H1 (cell line): Measurements from ENCODE around the gene MRPL33. TPM values are rescaled to one million over a fixed set of nuclear protein-coding genes. Genes with fewer than 3 reads are reported as not detected.

ENCODE experiments used
- CTCF ChIA-PET: fragments of 300-600 bp; sonication (Branson Sonifier 250); formaldehyde crosslinking; loops from one replicate; lab custom pipeline; 2021; ENCODE audit not compliant: partially characterized antibody; lab: Charles Lee
- POLR2A ChIA-PET: fragments of 300-600 bp; sonication (Branson Sonifier 250); formaldehyde crosslinking; loops from one replicate; lab custom pipeline; 2021; ENCODE audit warnings: inconsistent platforms; ENCODE audit not compliant: partially characterized antibody; lab: Charles Lee
- DNase-seq, 2 experiments: peaks; one replicate each; pipeline versions ENCODE4 v3.0.0 to v3.0.0-alpha.2; 2010 to 2022; ENCODE audit warnings: low spot score in 2 of 2, low read depth in 1 of 2, mixed read lengths in 1 of 2
- FAIRE-seq: peaks from 2 replicates; lab custom pipeline; 2011; peaks lifted over from hg19 to GRCh38; lab: Jason Lieb, UNC
- H2AFZ ChIP-seq: 2 replicates; pipeline ENCODE4 v1.8.1; 2012; ENCODE audit warnings: low read length, inconsistent platforms
- H2AK5ac ChIP-seq: 2 replicates; pipeline ENCODE4 v1.6.1; 2013; ENCODE audit warnings: low read depth, low read length
- H2BK120ac ChIP-seq: replicated peaks from 2 replicates; pipeline ENCODE3; 2013; ENCODE audit warnings: low read depth, low read length, inconsistent platforms
- H2BK12ac ChIP-seq: 2 replicates; pipeline ENCODE4 v1.6.1; 2013; ENCODE audit warnings: low read depth, low read length
- H2BK15ac ChIP-seq: 2 replicates; pipeline ENCODE4 v1.6.1; 2013; ENCODE audit warnings: low read length
- H2BK20ac ChIP-seq: 2 replicates; pipeline ENCODE4 v1.6.1; 2013; ENCODE audit warnings: low read length
- H2BK5ac ChIP-seq: 2 replicates; pipeline ENCODE4 v1.6.1; 2013; ENCODE audit warnings: low read depth, low read length
- H3K14ac ChIP-seq: 2 replicates; pipeline ENCODE4 v1.6.1; 2013; ENCODE audit warnings: inconsistent platforms; ENCODE audit not compliant: insufficient read length
- H3K18ac ChIP-seq: 2 replicates; pipeline ENCODE4 v1.6.1; 2013; ENCODE audit warnings: low read length; ENCODE audit errors: extremely low read depth
- H3K23ac ChIP-seq: 2 replicates; pipeline ENCODE4 v1.6.1; 2013; ENCODE audit warnings: inconsistent platforms; ENCODE audit not compliant: insufficient read length
- H3K23me2 ChIP-seq: 2 replicates; pipeline ENCODE4 v1.6.1; 2013; ENCODE audit warnings: low read depth, low read length
- H3K27ac ChIP-seq: 2 replicates; pipeline ENCODE4 v1.6.1; 2011; ENCODE audit warnings: low read depth, low read length, inconsistent platforms
- H3K27me3 ChIP-seq, 4 experiments: replicated peaks in 1 of 4; 1 replicate in 1 of 4; 2 replicates in 3 of 4; pipeline versions ENCODE4 v1.6.1 to v1.8.1; 2011 to 2013; ENCODE audit warnings: low read length in 3 of 4, mild to moderate bottlenecking in 3 of 4, inconsistent platforms in 2 of 4, mixed read lengths in 2 of 4, moderate library complexity in 1 of 4; ENCODE audit not compliant: control insufficient read depth in 3 of 4, insufficient read depth in 3 of 4; ENCODE audit errors: extremely low read depth in 1 of 4
- H3K36me3 ChIP-seq, 4 experiments: 2 replicates each; pipeline versions ENCODE4 v1.6.1 to v1.8.1; 2011 to 2013; ENCODE audit warnings: mild to moderate bottlenecking in 4 of 4, low read length in 3 of 4, moderate library complexity in 2 of 4, control low read depth in 1 of 4, inconsistent platforms in 1 of 4; ENCODE audit not compliant: insufficient read depth in 4 of 4, control insufficient read depth in 2 of 4
- H3K4ac ChIP-seq: replicated peaks from 2 replicates; pipeline ENCODE3; 2013; ENCODE audit warnings: low read length, low read depth, mixed read lengths, inconsistent platforms; ENCODE audit not compliant: insufficient read length
- H3K4me1 ChIP-seq, 4 experiments: replicated peaks in 1 of 4; 1 replicate in 1 of 4; 2 replicates in 3 of 4; pipeline versions ENCODE4 v1.6.1 to v1.8.1; 2011 to 2013; ENCODE audit warnings: low read length in 3 of 4, inconsistent platforms in 2 of 4, mixed read lengths in 1 of 4; ENCODE audit not compliant: insufficient read depth in 4 of 4, control insufficient read depth in 3 of 4
- H3K4me2 ChIP-seq, 2 experiments: 2 replicates each; pipeline versions ENCODE4 v1.6.1 to v1.8.1; 2011 to 2013; ENCODE audit warnings: low read depth in 2 of 2, low read length in 2 of 2, control low read depth in 1 of 2, inconsistent platforms in 1 of 2, mild to moderate bottlenecking in 1 of 2; ENCODE audit not compliant: insufficient read depth in 1 of 2
- H3K4me3 ChIP-seq, 4 experiments: fragments of 200-600, 300-600 bp in 1 of 4; sonication (generic), shearing (Covaris generic), sonication (Bioruptor Twin) in 1 of 4; 2 replicates each; pipeline versions ENCODE4 v1.5.1 to v1.8.1; 2011 to 2016; ENCODE audit warnings: low read length in 4 of 4, low read depth in 3 of 4, control low read depth in 2 of 4, inconsistent platforms in 2 of 4, mild to moderate bottlenecking in 2 of 4, mixed read lengths in 1 of 4, moderate library complexity in 1 of 4; ENCODE audit not compliant: insufficient read depth in 2 of 4; ENCODE audit errors: extremely low read depth in 1 of 4
- H3K56ac ChIP-seq: replicated peaks from 2 replicates; pipeline ENCODE3; 2013; ENCODE audit warnings: low read depth, mild to moderate bottlenecking, mixed read lengths, low read length, inconsistent platforms; ENCODE audit not compliant: insufficient read length
- H3K79me1 ChIP-seq: 2 replicates; pipeline ENCODE4 v1.6.1; 2013; ENCODE audit warnings: low read depth, low read length, control low read depth
- H3K79me2 ChIP-seq, 2 experiments: 2 replicates each; pipeline versions ENCODE4 v1.6.1 to v1.8.1; 2012 to 2013; ENCODE audit warnings: low read length in 2 of 2, mild to moderate bottlenecking in 2 of 2, inconsistent platforms in 1 of 2; ENCODE audit not compliant: insufficient read depth in 2 of 2, control insufficient read depth in 1 of 2
- H3K9ac ChIP-seq, 4 experiments: replicated peaks in 1 of 4; 1 replicate in 1 of 4; 2 replicates in 3 of 4; pipeline versions ENCODE4 v1.6.1 to v1.8.1; 2011 to 2013; ENCODE audit warnings: low read depth in 3 of 4, low read length in 3 of 4, control low read depth in 2 of 4, mild to moderate bottlenecking in 2 of 4, moderate library complexity in 2 of 4, inconsistent platforms in 1 of 4; ENCODE audit errors: extremely low read depth in 1 of 4
- H3K9me3 ChIP-seq, 2 experiments: 2 replicates each; pipeline versions ENCODE4 v1.6.1 to v1.8.1; 2012 to 2013; ENCODE audit warnings: mild to moderate bottlenecking in 2 of 2, moderate library complexity in 2 of 2, control low read depth in 1 of 2, inconsistent platforms in 1 of 2, low read depth in 1 of 2, low read length in 1 of 2, mixed read lengths in 1 of 2; ENCODE audit not compliant: insufficient read depth in 2 of 2
- H4K20me1 ChIP-seq, 2 experiments: replicated peaks in 1 of 2; 2 replicates each; pipeline versions ENCODE3 to v1.8.1; 2011 to 2013; ENCODE audit warnings: inconsistent platforms in 2 of 2, low read length in 2 of 2, mild to moderate bottlenecking in 1 of 2; ENCODE audit not compliant: insufficient read depth in 2 of 2, control insufficient read depth in 1 of 2
- H4K5ac ChIP-seq: 2 replicates; pipeline ENCODE4 v1.6.1; 2013; ENCODE audit warnings: low read length, low read depth, mixed read lengths, inconsistent platforms; ENCODE audit not compliant: insufficient read length
- H4K8ac ChIP-seq: 2 replicates; pipeline ENCODE4 v1.8.0; 2013; ENCODE audit warnings: mild to moderate bottlenecking, moderate library complexity, low read length, inconsistent platforms; ENCODE audit not compliant: insufficient read depth; ENCODE audit errors: extremely low read depth
- H4K91ac ChIP-seq: replicated peaks from 2 replicates; pipeline ENCODE3; 2013; ENCODE audit warnings: low read length, mixed read lengths, inconsistent platforms; ENCODE audit not compliant: insufficient read length
- HDAC2 ChIP-seq, 2 experiments: fragments of 300-600 bp in 1 of 2; sonication (generic) in 1 of 2; IDR thresholded peaks; 2 replicates each; pipeline ENCODE4 v1.6.1; 2011 to 2012; ENCODE audit warnings: low read depth in 2 of 2, low read length in 2 of 2, mild to moderate bottlenecking in 2 of 2, moderate library complexity in 2 of 2, borderline replicate concordance in 1 of 2, inconsistent platforms in 1 of 2
- WGBS, 2 experiments: shearing (Covaris generic) in 1 of 2; methylation state at CpG; one replicate each; pipeline versions ENCODE4 v1.1.6 to v1.1.7; 2013 to 2015; ENCODE audit warnings: low lambda C conversion rate in 2 of 2, mixed read lengths in 2 of 2, inconsistent platforms in 1 of 2, low coverage in 1 of 2, missing lambda C conversion rate in 1 of 2; ENCODE audit not compliant: insufficient replicate concordance in 2 of 2, insufficient coverage in 1 of 2, insufficient read length in 1 of 2; ENCODE audit errors: extremely low coverage in 1 of 2, missing lambda C conversion rate in 1 of 2; 5-methylcytosine and 5-hydroxymethylcytosine counted together
- polyA plus RNA-seq, 7 experiments: library from polyadenylated mRNA; depleted of rRNA in 3 of 7; stranded (reverse) in 5 of 7; unstranded in 2 of 7; fragments of >200 nt in 5 of 7; fragments of 200-250 nt in 2 of 7; gene quantifications; 1 replicate in 5 of 7; 2 replicates in 1 of 7; 4 replicates in 1 of 7; pipeline versions ENCODE4 v1.2.1 to v1.2.3, GENCODE V29; 2011 to 2013; ENCODE audit warnings: missing spikeins in 2 of 7, mixed read lengths in 2 of 7
- total RNA-seq: library from RNA; stranded (reverse); fragmentation: NEBNext Ultra II Directional; extraction: Animal tissue kit (Norgen Biotek cat#: 25700); gene quantifications from 2 replicates; pipeline ENCODE4 v1.2.1, GENCODE V29; 2021

MRPL33 gene
- total and polyA plus RNA-seq, 2 of the 8 experiments (the other 6 are each of a cell fraction or from before 2014, with no cell fraction given), result 24.3 to 62.9 TPM

DNA sequence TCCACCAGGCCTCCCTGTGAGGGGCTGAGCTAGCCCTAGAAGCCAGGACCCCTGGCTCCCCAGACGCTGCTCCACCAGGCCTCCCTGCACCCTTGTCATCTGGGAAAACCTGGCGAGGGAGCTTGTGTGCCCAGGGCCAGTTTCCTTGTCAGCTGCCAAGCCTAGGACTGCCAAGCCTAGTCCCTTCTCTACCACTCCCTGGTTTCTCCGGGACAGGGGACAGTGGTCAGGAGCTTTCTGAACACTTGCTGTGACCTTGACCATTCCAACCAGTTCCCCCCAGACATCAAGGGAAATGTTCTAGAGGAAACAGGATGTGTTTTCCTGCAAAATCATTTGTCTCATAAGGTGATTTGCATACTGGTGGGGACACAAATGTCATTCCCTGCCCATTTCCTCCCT lies 41.3 kb upstream of the MRPL33 start:
- H3K36me3 ChIP-seq, result no peaks in the 10 kb centered on the region
- peaks cover 0 to 10% (median 5%) of the 10 kb centered on the region in 4 experiments; a peak in 4 of 7 replicates for H3K4me1 ChIP-seq
- no peak overlapping the region for H4K91ac ChIP-seq
- H4K20me1 ChIP-seq, result no peaks in the 10 kb centered on the region
- CTCF ChIA-PET, result interaction anchor here (0.9 to 4.4 kb wide), 7 partner anchors 7 to 723 kb away, joined by 3 to 36 read pairs (median 4); no protein-coding TSS in a partner anchor
- no peak overlapping the region for H2BK20ac ChIP-seq
- no peak overlapping the region for H4K8ac ChIP-seq
- no peaks in the 10 kb centered on the region for H3K79me1 ChIP-seq
- H3K4me3 ChIP-seq, result no peak overlapping the region
- H3K9me3 ChIP-seq, result no peaks in the 10 kb centered on the region
- H3K27ac ChIP-seq, result no peak overlapping the region
- no peaks in the 10 kb centered on the region; a peak in 1 of 7 replicates for H3K27me3 ChIP-seq
- no peak overlapping the region for H3K4ac ChIP-seq
- H2BK5ac ChIP-seq, result no peak overlapping the region
- WGBS, 2 experiments, result 75% methylated on average over 3 of the region's 3 CpGs; no CpG with 5 or more reads in 1 of the 2 experiments
- no peak overlapping the region for H3K23ac ChIP-seq
- no peak overlapping the region for H4K5ac ChIP-seq
- POLR2A ChIA-PET, result interaction anchor here (0.8 to 3.2 kb wide), 4 partner anchors 13 to 38 kb away, joined by 3 to 18 read pairs (median 6); no protein-coding TSS in a partner anchor
- no peak overlapping the region for H2AFZ ChIP-seq
- no peak overlapping the region for H3K9ac ChIP-seq
- no peaks in the 10 kb centered on the region for H3K79me2 ChIP-seq
- no peak for FAIRE-seq
- peaks cover 5% of the 10 kb centered on the region; the same call in 1 of the 2 replicates for H3K23me2 ChIP-seq
- H2BK120ac ChIP-seq, result no peak overlapping the region
- TF ChIP-seq HDAC2 (IDR thresholded peaks at IDR 0.05; ENCODE audit: borderline replicate concordance in 1 of 2, low read depth in 2 of 2, low read length in 2 of 2), result no peak
- H2AK5ac ChIP-seq, result no peak overlapping the region
- H3K4me2 ChIP-seq, result no peak overlapping the region
- H2BK15ac ChIP-seq, result no peak overlapping the region
- H3K14ac ChIP-seq, result no peak overlapping the region
- H3K56ac ChIP-seq, result no peak overlapping the region
- no peak for DNase-seq
- H2BK12ac ChIP-seq, result no peak overlapping the region
- no peak overlapping the region for H3K18ac ChIP-seq
